ENCODE measurements around the gene C16orf87.
"Not testable (repeated sequence)": the region's sequence is repeated elsewhere in the genome, so short reads cannot be mapped to it uniquely, and the experiment has no call there.

C16orf87 gene

DNA sequence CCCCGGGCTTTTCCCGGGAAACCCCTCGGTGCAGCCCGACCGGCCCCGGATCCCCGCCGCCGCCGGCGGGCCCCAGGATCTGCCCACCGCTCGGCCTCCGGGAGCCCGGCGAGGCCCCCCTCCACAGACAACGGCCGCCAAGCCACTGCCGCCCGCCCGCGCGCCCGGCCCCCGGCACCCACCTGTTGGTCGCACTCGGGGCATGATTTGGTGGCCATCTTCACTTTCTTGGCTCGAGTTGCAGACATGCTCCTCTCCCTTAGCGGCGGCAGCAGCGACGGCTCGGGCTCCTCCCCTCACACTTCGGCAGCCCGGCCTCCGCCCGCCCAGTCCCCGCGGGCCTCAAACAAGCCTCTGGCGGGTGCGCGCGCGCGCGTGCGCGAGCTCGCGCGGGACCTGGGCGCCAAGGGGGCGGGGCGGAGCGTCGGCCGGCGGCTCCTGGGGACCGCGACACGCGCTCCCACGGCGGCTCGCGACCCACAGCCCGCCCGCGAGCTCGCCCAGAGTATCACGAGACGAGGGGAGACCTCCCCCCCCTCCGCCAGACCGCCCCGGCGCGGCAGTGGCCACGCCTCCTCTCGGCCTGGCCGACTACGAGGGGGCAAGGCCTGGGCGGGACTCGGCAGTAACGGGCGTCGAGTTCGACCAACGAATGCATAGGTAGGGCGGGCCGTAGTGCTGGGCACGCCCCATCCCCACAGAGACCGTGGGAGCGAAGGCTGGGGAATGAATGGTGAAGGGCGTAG lies at the start of gene C16orf87:
TSS of gene C16orf87 (minus strand) at position 279 of the 746 bp plus-strand sequence. CDS start at position 248, 31 bp downstream.
- DNase-seq: peak; percentile 72

- no peak for DNase-seq
Observed at GRCh38 chr16:46875243-46875642, 44.3 kb upstream of the C16orf87 start.

- no peak for DNase-seq
Observed at GRCh38 chr16:46873201-46873600, 42.2 kb upstream of the C16orf87 start.

DNA sequence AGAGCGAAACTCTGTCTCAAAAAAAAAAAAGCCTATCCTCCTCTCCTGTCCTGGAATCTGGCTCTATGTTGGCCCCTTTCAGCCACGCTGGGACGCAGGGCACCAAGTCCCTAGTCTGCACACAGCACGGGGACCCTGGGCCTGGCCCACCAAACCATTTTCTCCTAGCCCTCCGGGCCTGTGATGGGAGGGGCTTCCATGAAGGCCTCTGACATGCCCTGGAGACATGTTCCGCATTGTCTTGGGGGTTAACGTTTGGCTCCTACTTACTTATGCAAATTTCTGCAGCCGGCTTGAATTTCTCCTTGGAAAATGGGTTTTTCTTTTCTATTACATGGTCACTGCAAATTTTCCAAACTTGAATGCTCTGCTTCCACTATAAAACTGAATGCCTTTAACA lies 40.6 kb upstream of the C16orf87 start:
- DNase-seq: no peak

DNA sequence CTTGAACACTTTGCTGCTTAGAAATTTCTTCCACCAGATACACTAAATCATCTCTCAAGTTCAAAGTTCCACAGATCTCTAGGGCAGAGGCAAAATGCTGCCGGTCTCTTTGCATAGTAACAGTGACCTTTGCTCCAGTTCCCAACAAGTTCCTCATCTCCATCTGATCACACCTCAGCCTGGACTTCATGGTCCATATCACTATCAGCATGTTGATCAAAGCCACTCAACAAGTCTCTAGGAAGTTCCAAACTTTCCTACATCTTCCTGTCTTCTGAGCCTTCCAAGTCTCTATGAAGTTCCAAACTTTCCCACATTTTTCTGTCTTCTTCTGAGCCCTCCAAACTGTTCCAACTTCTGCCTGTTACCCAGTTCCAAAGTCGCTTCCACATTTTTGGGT lies 37.9 kb upstream of the C16orf87 start:
- not testable (repeated sequence) for DNase-seq

- not testable (repeated sequence) for DNase-seq
Observed at GRCh38 chr16:46867486-46867885, 36.5 kb upstream of the C16orf87 start.

GRCh38 chr16:46866286-46866685 lies 35.3 kb upstream of the C16orf87 start:
- DNase-seq: no peak

DNA sequence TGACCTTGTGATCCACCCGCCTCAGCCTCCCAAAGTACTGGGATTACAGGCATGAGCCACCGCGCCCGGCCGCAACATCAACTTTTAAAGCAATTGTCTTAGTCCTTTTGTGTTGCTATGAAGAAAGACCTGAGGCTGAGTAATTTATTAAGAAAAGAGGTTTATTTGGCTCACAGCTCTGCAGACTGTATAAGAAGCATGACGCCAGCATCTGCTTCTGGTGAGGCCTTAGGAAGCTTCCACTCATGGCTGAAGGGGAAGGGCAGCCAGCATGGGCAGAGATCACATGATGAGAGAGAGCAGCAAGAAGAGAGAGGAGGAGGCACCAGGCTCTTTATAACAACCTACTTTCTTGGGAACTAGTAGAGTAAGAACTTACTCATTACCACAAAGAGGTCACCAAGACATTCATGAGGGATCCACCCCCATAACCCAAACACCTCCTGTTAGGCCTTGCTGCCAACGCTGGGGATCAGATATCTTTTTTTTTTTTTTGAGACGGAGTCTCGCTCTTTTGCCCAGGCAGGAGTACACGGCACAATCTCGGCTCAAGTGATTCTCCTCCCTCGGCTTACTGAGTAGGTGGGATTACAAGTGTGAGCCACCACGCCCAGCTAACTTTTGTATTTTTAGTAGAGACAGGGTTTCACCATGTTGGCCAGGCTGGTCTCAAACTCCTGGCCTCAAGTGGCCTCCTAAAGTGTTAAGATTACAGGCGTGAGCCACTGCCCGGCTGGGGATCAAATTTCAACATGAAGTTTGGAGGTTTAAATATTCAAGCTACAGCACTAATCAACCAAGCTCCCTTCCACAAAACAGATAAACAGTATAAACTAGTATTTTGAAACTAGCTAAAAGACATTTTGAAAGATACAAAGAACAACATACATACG lies 31.8 kb upstream of the C16orf87 start:
- DNase-seq: no peak

- DNase-seq: no peak
Observed at GRCh38 chr16:46859719-46860152, 28.8 kb upstream of the C16orf87 start.

DNA sequence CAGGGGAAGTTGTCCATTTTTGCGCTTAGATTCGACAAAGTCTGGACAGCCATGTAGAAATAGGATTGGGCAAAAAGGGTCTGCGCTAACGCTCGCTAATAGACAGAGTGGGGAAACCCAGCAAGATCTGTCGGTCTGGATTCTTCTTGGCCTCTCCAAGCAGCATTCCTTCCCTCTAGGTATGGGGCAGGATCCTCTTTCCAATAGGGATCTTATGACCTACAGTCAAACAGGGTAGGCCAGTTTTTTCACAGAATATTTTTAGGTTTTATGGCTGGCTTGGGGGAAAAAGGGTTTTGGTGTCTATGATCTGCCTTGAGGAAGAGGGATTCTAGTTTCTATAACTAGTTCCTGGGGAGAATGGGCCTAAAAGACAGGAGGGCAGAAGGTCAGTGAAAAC lies 27.2 kb upstream of the C16orf87 start:
- no peak for DNase-seq

GRCh38 chr16:46857368-46857945 lies 26.5 kb upstream of the C16orf87 start:
- DNase-seq: no peak

- no peak for DNase-seq
Observed at GRCh38 chr16:46855389-46855788, 24.4 kb upstream of the C16orf87 start.

DNA sequence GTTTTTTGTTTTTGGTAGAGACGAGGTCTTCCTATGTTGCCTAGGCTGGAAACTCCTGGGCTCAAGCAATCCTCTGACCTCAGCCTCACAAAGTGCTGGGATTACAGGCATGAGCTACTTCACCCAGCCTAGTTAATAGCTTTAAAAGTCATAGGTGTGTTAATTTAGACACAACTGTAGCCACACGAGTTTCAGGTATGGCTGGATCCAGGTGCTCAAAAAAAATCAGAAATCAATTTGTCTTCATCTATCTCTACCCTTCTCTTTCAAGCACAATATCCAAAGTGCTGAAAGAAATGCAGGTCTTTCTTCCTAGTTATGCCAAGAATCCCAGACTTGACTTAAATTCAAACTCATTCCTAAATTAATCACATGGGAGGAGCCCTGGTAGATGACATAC lies 23.9 kb upstream of the C16orf87 start:
- DNase-seq: no peak

DNA sequence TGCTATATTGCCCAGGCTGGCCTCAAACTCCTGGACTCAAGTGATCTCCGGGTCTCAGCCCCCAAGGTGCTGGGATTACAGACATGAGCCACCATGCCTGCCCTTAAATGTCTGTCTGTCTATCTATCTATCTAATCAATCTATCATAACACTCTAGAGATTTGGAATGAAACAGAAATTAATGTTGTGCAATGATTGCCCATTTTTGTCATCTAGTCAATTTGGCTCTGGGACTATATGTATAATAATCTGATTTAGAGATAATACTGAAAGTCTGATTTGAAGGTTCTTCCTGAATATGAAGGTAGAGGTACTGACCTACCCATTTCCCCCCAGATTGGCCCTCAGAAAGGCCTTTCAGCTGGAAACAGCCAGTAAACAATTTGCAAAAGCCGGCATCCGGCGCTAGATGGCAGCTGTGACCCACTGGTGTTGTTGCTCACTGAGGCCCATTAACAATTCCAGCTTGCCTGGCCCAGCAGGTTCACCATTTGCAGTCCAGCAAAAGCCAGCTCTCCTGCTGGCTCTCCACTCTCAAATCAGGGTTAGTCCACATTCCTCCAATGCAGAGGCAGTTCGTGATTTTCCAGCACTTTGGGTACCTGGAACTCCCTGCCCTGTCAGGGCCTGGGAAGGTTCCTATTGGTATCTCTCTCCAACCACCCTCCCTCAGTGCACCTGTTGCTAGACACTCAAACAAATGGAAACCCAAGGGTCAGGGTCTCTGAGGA lies 22.9 kb upstream of the C16orf87 start:
- peak; percentile 19 for DNase-seq

DNA sequence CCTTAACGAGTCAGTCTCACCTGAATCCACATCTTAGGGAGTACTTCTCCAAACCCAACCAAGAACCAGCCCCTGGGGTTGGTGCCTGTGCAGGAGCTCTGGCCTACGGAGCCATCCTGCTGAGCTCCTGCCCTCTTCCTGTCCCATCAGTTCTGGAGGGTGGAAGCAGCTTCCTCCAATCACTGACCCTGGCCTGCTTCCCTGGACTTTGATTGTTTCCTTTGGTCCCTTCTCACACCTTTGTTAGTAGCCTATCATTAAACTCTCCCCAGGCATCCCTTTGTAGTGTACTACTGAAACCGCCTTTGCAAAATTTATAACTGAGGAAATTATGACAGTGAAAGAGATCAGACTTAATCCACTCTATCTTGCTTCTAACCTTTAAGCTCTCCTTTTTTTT lies 21.1 kb upstream of the C16orf87 start:
- no peak for DNase-seq

- no peak for DNase-seq
Observed at GRCh38 chr16:46850619-46851555, 19.9 kb upstream of the C16orf87 start.

DNA sequence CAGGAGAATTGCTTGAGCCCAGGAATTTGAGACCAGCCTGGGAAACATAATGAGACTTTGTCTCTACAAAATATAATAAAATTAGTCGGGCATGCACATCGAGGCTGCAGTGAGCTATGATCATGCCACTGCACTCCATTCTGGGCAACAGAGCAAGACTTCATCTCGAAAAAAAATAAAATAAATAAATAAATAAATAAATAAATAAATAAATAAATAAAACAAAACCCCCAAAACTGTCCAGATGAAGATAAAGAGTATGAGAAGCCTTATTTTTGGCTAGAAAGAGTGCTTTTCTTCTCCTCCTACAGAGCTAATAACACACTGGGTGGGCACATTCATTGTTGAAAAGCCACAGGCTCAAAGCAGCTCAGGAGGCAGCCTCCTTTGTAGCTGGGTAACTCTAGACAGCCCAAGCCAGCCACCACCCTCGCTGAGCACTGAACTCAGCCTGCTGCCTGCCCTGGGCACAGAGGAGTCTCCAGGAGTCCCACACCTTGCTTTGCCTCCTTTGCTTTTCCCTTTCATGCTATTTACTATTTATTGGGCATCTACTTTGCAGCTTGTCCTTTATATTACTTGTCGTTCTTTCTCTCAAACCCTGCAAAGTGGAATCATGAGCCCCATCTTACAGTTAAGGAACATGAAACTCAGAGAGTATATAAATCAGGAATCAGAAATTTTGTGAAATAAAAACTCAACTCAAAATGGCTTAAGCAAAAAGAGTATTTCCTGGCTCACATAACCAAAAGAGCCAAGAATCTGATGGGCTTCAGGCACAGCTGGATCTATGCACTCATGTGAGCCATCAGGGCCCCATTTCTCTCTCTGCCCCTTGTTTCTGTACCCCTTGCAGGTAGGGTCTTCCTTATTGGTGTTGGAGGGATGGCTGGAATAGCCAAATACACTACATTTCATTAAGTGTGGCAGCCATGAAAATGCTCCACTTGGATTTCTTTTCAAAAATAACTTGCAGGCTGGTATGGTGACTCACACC lies 18.1 kb upstream of the C16orf87 start:
- DNase-seq: no peak

- DNase-seq: no peak
Observed at GRCh38 chr16:46845952-46846351, 15.0 kb upstream of the C16orf87 start.

- no peak for DNase-seq
Observed at GRCh38 chr16:46844771-46845170, 13.8 kb upstream of the C16orf87 start.

GRCh38 chr16:46843898-46844642 lies 13.1 kb upstream of the C16orf87 start:
- no peak for DNase-seq

Measured in NCI-H1417 treated with DMSO at 0.1 percent for 48 hours (cell line).